Body of pancreas (tissue), 4 donors: ENCODE data around the gene POLR2I. TPM values are rescaled to one million over a fixed set of nuclear protein-coding genes. Genes with fewer than 3 reads are reported as not detected.
"Not testable (repeated sequence)": the region's sequence is repeated elsewhere in the genome, so short reads cannot be mapped to it uniquely, and the experiment has no call there.

Experiments
- ATAC-seq: fragments of 150-250 bp; one replicate; pipeline ENCODE4 v1.9.1; 2016
- DNase-seq, 4 donors: peaks; one replicate each; pipeline ENCODE4 v3.0.0-alpha.2; 2019
- H3K27ac ChIP-seq, 4 donors: fragments of 200-600 bp; sonication (generic); 1 replicate in 3 of 4; 2 replicates in 1 of 4; pipeline versions ENCODE4 v1.5.1 to v1.6.1; 2016 to 2019; ENCODE audit warnings: mild to moderate bottlenecking in 1 of 4, mixed read lengths in 1 of 4, moderate library complexity in 1 of 4
- H3K27me3 ChIP-seq, 2 donors: fragments of 200-600 bp; sonication (generic); one replicate each; pipeline ENCODE4 v1.6.0; 2016; ENCODE audit warnings: mild to moderate bottlenecking in 1 of 2
- H3K36me3 ChIP-seq, 2 donors: fragments of 200-600 bp; sonication (generic); replicated peaks in 1 of 2; 2 replicates each; pipeline ENCODE4 v1.5.1; 2016; ENCODE audit warnings: low read depth in 2 of 2; ENCODE audit not compliant: insufficient read depth in 1 of 2
- H3K4me1 ChIP-seq: fragments of 200-600 bp; sonication (generic); one replicate; pipeline ENCODE4 v1.6.0; 2016
- H3K4me3 ChIP-seq, 2 donors: fragments of 200-600 bp; sonication (generic); 1 replicate in 1 of 2; 2 replicates in 1 of 2; pipeline ENCODE4 v1.5.1; 2016 to 2019
- H3K9me3 ChIP-seq, 3 donors: fragments of 200-600 bp; sonication (generic); 1 replicate in 2 of 3; 2 replicates in 1 of 3; pipeline ENCODE4 v1.5.1; 2016
- POLR2A ChIP-seq, 3 donors: fragments of 450-650 bp; IDR thresholded peaks; one replicate each; pipeline ENCODE4 v1.6.1; 2016; ENCODE audit warnings: antibody characterized with exemption in 3 of 3, mild to moderate bottlenecking in 2 of 3
- WGBS, 2 donors: methylation state at CpG; one replicate each; pipeline ENCODE4 v1.1.5; 2017; 5-methylcytosine and 5-hydroxymethylcytosine counted together
- intact Hi-C: fragments of 100-400 bp; cut with DNase I; formaldehyde crosslinking; loops from one replicate; pipeline ENCODE4 v1.15.1; 2023
- total RNA-seq, 2 donors: library from RNA; depleted of rRNA; stranded (reverse); fragments of >200 nt; gene quantifications; one replicate each; pipeline ENCODE4 v1.1.0, GENCODE V29; 2016
- TF ChIP-seq, protein P1 (sequence below), 7 experiments: fragments of 450-650 bp in 4 of 7; fragments of 200-600 bp in 3 of 7; sonication (generic) in 3 of 7; IDR thresholded peaks; one replicate each; pipeline ENCODE4 v1.5.1; 2016 to 2019; ENCODE audit warnings: antibody characterized with exemption in 7 of 7

POLR2I gene
- total RNA-seq, 2 donors from 2014 or later = 33.5 to 95.9 TPM

DNA sequence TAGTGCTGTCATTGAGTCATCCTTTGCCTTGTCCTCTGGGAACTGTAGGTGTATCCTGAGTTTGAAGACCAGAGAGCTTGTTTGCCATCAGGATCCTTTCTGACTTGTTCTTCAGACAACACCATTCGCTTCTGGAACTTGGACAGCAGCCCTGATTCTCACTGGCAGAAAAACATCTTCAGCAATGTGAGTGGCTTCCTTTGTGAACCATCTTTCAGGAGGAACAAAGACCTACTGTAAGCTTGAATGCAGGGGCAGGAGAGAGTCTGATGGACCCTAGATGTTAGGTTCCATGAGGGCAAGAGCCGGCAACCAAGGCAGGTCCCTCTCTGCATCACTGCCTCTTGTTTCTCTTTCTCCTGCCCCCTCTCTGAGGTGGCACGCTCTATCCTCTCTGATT, 33.3 kb downstream of the POLR2I start:
- WGBS, 2 donors = 96 to 98% methylated on average over 3 of the region's 3 CpGs
- Histone ChIP-seq H3K36me3 (no peaks in the 10 kb centered on the region), H3K9me3 (no peaks in the 10 kb centered on the region), H3K27ac (no peak overlapping the region), H3K4me1 (no peaks in the 10 kb centered on the region), H3K4me3 (no peak overlapping the region), H3K27me3 (no peaks in the 10 kb centered on the region)
- DNase-seq = no peak
- intact Hi-C loops = no loop called here
- TF ChIP-seq, protein P1, sequence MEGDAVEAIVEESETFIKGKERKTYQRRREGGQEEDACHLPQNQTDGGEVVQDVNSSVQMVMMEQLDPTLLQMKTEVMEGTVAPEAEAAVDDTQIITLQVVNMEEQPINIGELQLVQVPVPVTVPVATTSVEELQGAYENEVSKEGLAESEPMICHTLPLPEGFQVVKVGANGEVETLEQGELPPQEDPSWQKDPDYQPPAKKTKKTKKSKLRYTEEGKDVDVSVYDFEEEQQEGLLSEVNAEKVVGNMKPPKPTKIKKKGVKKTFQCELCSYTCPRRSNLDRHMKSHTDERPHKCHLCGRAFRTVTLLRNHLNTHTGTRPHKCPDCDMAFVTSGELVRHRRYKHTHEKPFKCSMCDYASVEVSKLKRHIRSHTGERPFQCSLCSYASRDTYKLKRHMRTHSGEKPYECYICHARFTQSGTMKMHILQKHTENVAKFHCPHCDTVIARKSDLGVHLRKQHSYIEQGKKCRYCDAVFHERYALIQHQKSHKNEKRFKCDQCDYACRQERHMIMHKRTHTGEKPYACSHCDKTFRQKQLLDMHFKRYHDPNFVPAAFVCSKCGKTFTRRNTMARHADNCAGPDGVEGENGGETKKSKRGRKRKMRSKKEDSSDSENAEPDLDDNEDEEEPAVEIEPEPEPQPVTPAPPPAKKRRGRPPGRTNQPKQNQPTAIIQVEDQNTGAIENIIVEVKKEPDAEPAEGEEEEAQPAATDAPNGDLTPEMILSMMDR (IDR thresholded peaks at IDR 0.05) = no peak
- no peak for TF ChIP-seq POLR2A (IDR thresholded peaks at IDR 0.05)
- no peak for ATAC-seq

DNA sequence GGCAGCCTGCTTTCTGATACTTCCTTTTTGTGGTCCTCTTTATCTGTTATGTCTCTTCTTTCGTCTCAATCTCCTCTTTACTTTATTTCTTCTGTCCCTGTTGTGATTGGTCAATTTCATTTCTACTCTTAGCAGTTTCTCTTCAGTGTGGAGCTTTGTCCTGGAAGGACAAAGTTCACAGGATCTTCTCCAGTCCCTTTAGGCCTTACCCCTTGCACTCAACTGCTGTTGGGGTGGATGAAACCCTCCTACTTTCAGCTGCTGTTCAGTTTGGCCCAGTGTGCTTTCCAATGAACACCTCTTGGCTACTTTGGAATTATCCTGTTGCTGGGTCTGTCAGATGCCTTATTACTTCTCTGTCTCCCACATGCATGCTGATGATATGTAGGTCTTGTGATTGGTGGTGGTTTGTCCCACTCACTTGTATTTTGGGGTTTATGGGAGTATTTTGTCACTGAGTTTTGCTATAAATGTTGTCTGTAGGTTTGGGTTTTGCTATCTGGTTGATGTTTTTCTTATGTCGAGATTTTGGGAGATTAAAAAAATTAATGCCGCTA, 35.2 kb downstream of the POLR2I start:
- WGBS, 2 donors = 88 to 90% methylated on average over 3 of the region's 3 CpGs
- ATAC-seq (no peak), DNase-seq (no peak)
- Histone ChIP-seq H3K4me1 (no peaks in the 10 kb centered on the region), H3K27ac (no peak overlapping the region), H3K4me3 (no peak overlapping the region), H3K36me3 (no peaks in the 10 kb centered on the region), H3K27me3 (no peaks in the 10 kb centered on the region), H3K9me3 (no peaks in the 10 kb centered on the region)
- intact Hi-C loops = no loop called here
- TF ChIP-seq, protein P1 (IDR thresholded peaks at IDR 0.05) = no peak
- no peak for TF ChIP-seq POLR2A (IDR thresholded peaks at IDR 0.05)

DNA sequence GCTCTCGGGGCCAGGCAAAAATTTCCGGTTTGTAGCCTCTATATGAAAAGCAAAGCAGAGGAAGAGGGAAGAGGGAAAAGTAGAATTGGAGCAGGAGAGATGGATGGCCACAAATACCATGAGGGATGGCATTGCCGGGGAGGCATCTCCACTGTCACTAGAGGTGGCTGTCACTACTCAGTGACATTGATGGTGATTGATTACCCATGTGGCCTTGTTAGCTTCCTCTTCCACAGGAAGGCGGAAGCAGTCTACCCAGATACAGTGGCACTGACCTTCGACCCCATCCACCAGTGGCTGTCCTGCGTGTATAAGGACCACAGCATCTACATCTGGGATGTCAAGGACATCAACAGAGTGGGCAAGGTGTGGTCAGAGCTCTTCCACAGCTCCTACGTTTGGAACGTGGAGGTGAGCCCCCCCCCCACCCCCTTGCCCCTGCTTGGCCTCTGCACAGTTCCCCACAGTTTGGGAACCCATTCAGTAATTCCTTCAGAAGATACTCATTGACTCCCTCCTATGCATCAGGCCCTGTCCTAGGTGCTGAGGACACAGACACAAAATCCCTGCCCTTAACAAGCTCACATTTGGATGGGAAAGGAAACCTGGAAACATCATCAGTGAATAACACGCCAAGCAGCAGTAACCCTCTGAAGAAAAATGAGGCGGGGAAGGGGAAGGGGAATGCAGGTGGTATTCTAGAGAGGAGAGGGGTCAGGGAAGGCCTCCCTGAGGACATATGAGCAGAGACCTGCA, 41.4 kb downstream of the POLR2I start:
- WGBS, 2 donors = 86 to 92% methylated on average over 10 of the region's 10 CpGs
- Histone ChIP-seq H3K4me3 (no peak overlapping the region), H3K27me3 (no peaks in the 10 kb centered on the region), H3K9me3 (no peaks in the 10 kb centered on the region), H3K4me1 (peaks cover 3% of the 10 kb centered on the region), H3K36me3 (no peaks in the 10 kb centered on the region), H3K27ac (no peak overlapping the region)
- TF ChIP-seq POLR2A (IDR thresholded peaks at IDR 0.05) = no peak
- TF ChIP-seq, protein P1 (IDR thresholded peaks at IDR 0.05) = no peak
- intact Hi-C loops = no loop called here
- ATAC-seq = no peak
- no peak for DNase-seq

DNA sequence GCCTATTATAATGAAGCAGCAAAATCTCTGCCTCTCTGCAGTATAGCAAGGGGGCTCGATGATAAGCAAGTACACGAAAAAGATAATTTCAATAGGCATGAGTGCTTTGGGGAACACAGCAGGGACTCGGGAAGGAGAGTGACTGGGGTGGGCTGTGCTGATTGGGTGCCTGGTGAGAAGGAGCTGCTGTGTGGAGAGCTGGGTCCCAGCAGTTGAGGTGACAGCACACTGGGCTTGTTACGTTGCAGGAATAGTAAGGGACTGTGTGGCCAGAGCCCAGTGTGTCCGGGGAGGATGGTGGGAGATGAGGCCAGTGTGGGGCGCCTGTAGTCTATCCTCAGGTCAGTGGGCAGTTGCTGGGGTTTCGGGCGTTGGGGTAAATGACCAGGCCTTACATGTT, 42.6 kb downstream of the POLR2I start:
- ATAC-seq (no peak), DNase-seq (no peak)
- TF ChIP-seq POLR2A (IDR thresholded peaks at IDR 0.05) = no peak
- TF ChIP-seq, protein P1 (IDR thresholded peaks at IDR 0.05) = no peak
- H3K4me3 ChIP-seq = no peak overlapping the region
- no peaks in the 10 kb centered on the region for H3K36me3 ChIP-seq
- no peak overlapping the region for H3K27ac ChIP-seq
- WGBS, 2 donors = 83 to 87% methylated on average over 8 of the region's 8 CpGs
- H3K27me3 ChIP-seq = no peaks in the 10 kb centered on the region
- no peaks in the 10 kb centered on the region for H3K9me3 ChIP-seq
- peaks cover 3% of the 10 kb centered on the region for H3K4me1 ChIP-seq
- intact Hi-C loops = no loop called here

DNA sequence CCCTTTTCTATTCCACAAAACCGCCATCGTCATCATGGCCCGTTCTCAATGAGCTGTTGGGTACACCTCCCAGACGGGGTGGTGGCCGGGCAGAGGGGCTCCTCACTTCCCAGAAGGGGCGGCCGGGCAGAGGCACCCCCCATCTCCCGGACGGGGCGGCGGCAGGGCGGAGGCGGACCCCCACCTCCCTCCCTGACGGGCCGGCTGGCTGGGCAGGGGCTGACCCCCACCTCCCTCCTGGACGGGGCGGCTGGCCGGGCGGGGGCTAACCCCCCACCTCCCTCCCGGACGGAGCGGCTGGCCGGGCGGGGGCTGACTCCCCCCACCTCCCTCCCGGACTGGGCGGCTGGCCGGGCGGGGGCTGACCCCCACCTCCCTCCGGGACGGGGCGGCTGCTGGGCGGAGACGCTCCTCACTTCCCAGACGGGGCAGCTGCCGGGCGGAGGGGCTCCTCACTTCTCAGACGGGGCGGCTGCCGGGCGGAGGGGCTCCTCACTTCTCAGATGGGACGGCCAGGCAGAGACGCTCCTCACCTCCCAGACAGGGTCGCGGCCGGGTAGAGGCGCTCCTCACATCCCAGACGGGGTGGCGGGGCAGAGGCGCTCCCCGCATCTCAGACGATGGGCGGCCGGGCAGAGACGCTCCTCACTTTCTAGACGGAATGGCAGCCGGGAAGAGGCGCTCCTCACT, 45.7 kb downstream of the POLR2I start:
- WGBS, 2 donors = 97% methylated on average over 13 of the region's 57 CpGs; no CpG with 5 or more reads in 1 of the 2 donors
- H3K36me3 ChIP-seq, intact Hi-C loops, H3K27ac ChIP-seq, DNase-seq, ATAC-seq, H3K27me3 ChIP-seq, H3K4me3 ChIP-seq, H3K9me3 ChIP-seq, H3K4me1 ChIP-seq: not testable (repeated sequence)
